ENCODE measurements around the gene ZNHIT2. TPM values are rescaled to one million over a fixed set of nuclear protein-coding genes. Genes with fewer than 3 reads are reported as not detected.

ZNHIT2 gene
- total and polyA plus RNA-seq, 11 donors: 5.5 to 15.5 (median 8.0) TPM

DNA sequence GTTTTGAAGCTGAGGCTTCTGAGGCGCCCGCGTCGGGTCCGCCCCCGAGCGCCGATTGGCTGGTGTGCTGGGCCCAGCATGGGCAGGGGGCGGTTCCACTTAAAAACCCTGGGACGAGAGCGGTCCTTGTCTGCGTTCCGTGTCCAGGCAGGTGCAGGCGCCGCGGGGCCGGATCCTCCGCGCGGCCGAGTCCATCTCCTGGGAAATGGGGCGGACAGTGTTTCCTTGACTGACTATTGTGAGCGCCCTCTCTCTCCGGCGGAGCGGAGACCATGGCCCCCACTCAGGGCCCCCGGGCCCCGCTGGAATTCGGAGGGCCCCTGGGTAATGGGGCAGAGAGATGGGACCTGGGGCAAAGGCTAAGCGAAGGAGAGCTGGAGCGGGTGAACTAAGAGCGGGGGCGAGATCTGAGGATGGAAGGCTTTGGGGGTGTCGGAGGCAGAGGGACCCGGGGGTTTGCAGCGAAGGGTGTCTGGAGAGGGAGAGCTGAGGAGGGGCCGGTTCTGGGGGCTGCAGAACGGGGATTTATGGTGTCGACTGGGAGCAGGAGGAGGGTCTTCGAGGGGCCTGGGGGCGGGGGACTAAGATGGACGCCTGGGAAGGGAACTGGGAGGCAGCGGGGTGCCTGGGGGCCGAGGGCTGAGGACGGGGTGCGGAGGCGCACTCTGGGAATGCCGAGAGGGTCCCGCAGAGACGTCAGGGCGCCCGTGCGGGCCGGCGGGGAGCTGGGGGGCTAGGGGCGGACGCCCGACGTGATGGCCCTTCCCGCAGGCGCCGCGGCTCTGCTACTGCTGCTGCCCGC lies 5.6 kb downstream of the ZNHIT2 start, which contains the start of gene TM7SF2:
TM7SF2 (plus strand) TSS at position 129 of the 802 bp plus-strand sequence; CDS start at position 273, 144 bp downstream.
- H3K27me3 ChIP-seq: peaks cover 0 to 5% (median 0%) of the 10 kb centered on the region in 9 donors
- H3K4me1 ChIP-seq: peaks cover 0 to 63% (median 44%) of the 10 kb centered on the region in 12 donors
- TF ChIP-seq, protein P1, sequence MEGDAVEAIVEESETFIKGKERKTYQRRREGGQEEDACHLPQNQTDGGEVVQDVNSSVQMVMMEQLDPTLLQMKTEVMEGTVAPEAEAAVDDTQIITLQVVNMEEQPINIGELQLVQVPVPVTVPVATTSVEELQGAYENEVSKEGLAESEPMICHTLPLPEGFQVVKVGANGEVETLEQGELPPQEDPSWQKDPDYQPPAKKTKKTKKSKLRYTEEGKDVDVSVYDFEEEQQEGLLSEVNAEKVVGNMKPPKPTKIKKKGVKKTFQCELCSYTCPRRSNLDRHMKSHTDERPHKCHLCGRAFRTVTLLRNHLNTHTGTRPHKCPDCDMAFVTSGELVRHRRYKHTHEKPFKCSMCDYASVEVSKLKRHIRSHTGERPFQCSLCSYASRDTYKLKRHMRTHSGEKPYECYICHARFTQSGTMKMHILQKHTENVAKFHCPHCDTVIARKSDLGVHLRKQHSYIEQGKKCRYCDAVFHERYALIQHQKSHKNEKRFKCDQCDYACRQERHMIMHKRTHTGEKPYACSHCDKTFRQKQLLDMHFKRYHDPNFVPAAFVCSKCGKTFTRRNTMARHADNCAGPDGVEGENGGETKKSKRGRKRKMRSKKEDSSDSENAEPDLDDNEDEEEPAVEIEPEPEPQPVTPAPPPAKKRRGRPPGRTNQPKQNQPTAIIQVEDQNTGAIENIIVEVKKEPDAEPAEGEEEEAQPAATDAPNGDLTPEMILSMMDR (IDR thresholded peaks at IDR 0.05): no peak
- TF ChIP-seq POLR2A (IDR thresholded peaks at IDR 0.05): peak; percentile 73 to 96
- WGBS, 4 donors: 1 to 2% (median 1%) methylated on average over 36 to 64 of the region's 64 CpGs
- intact Hi-C loops (cut with DNase I): loop anchor here in 9 of 10 donors (2.0 to 10.0 kb wide), 11 partner anchors 69 to 415 kb away; partner anchors contain the start of genes CAPN1 (in 5 of the 9), ARL2 (in 2 of the 9), CDC42BPG (in 2 of the 9) and DPF2 (in 1 of the 9)
- H3K36me3 ChIP-seq: peaks cover 0 to 37% (median 29%) of the 10 kb centered on the region in 9 donors
- H3K9me3 ChIP-seq: no peaks in the 10 kb centered on the region
- peak; percentile 96 to 98 (median 97) for DNase-seq
- peak within 1 kb of the TSS in 11 of 12 donors; percentile 52 to 86 (median 79) for H3K27ac ChIP-seq
- H3K4me3 ChIP-seq: peak within 1 kb of the TSS; percentile 38 to 90 (median 61)
- peak; percentile 85 to 93 (median 86) for ATAC-seq

DNA sequence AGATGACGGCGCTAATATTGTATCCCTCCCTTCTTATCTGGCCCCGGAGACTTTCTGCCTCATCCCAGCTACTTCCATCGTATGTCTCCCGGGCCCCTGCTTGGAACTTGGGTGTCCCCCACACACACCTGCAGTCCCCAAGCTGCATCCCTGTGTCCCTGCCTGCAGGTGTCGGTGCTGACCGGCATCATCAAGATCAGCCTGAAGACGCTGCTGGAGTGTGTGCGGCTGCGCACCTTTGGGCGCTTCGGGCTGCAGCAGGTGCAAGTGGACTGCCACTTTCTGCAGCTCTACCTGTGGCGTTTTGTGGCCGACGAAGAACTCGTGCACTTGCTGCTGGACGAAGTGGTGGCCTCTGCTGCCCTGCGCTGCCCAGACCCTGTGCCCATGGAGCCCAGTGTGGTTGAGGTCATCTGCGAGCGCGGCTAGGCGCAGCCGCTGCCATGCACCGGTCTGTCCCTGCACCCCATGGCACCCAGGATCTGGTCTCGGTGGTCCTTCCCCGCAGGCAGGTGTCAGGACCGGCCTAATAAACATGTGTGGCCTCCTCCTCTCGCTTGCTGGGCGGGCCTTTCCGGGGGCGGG lies 6.2 kb downstream of the ZNHIT2 start:
- ATAC-seq (no peak), DNase-seq (peak in 1 of 5 donors; percentile 33)
- H3K27me3 ChIP-seq: peaks cover 0 to 5% (median 0%) of the 10 kb centered on the region in 9 donors
- H3K9me3 ChIP-seq: no peaks in the 10 kb centered on the region
- peaks cover 0 to 56% (median 37%) of the 10 kb centered on the region in 12 donors for H3K4me1 ChIP-seq
- H3K4me3 ChIP-seq: peak overlapping the region in 10 of 12 donors; percentile 23 to 90 (median 61)
- peaks cover 0 to 37% (median 29%) of the 10 kb centered on the region in 9 donors for H3K36me3 ChIP-seq
- intact Hi-C loops (cut with DNase I): loop anchor here in 9 of 10 donors (2.0 to 10.0 kb wide), 11 partner anchors 70 to 416 kb away; partner anchors contain the start of genes CAPN1 (in 5 of the 9), ARL2 (in 2 of the 9), CDC42BPG (in 2 of the 9) and DPF2 (in 1 of the 9)
- 62 to 74% (median 63%) methylated on average over 24 to 31 of the region's 31 CpGs for WGBS, 4 donors
- no peak for TF ChIP-seq POLR2A (IDR thresholded peaks at IDR 0.05)
- TF ChIP-seq, protein P1 (IDR thresholded peaks at IDR 0.05): no peak
- H3K27ac ChIP-seq: peak overlapping the region in 7 of 12 donors; percentile 27 to 86 (median 79)

DNA sequence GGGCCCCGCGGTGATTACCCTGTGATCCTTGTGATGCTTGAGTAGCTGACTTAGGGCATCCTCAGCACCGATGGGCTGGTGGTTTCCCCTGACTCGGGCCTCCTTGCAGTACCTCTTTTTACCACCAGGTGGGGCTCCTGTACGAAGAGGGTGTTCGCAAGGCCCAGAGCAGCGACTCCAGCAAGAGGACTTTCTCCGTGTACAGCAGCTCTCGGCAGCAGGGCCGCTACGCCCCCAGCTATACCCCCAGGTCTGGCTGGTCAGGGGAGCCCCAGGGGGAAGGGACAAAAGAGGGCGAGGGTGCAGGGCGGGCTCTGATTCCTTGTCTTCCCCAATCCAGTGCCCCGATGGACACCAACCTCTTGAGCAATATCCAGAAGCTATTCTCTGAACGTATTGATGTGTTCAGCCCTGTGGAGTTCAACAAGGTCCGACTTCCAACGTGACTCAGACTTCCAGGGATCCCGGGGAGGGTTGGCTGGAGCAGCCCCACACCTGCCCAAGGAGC lies 7.1 kb downstream of the ZNHIT2 start:
- peaks cover 0 to 34% (median 28%) of the 10 kb centered on the region in 9 donors for H3K36me3 ChIP-seq
- intact Hi-C loops (cut with DNase I): loop anchor here in 9 of 10 donors (2.0 to 10.0 kb wide), 11 partner anchors 70 to 417 kb away; partner anchors contain the start of genes CAPN1 (in 5 of the 9), ARL2 (in 2 of the 9), CDC42BPG (in 2 of the 9) and DPF2 (in 1 of the 9)
- peaks cover 0 to 50% (median 33%) of the 10 kb centered on the region in 12 donors for H3K4me1 ChIP-seq

More for the DNA sequence above, 7.1 kb downstream of the ZNHIT2 start:
- ATAC-seq (peak; percentile 29 to 62 (median 40)), DNase-seq (peak; percentile 82 to 90 (median 86))
- WGBS, 4 donors: 12 to 16% (median 13%) methylated on average over 9 to 18 of the region's 18 CpGs
- Histone ChIP-seq H3K27me3 (peaks cover 0 to 5% (median 0%) of the 10 kb centered on the region in 9 donors), H3K27ac (peak overlapping the region in 10 of 12 donors; percentile 31 to 86 (median 66)), H3K9me3 (no peaks in the 10 kb centered on the region), H3K4me3 (peak overlapping the region in 1 of 12 donors; percentile 66)
- TF ChIP-seq POLR2A (IDR thresholded peaks at IDR 0.05): no peak
- TF ChIP-seq, protein P1 (IDR thresholded peaks at IDR 0.05): peak; percentile 96 to 99 (median 98)

All from heart left ventricle (tissue), 16 donors.